Activated naive CD4-positive, alpha-beta T cell treated with anti-CD3 and anti-CD28 coated beads, Interleukin-2, amount 10 ng/mL, durations not matched to agents 7 days and 5 days (primary cell): ENCODE results near the gene MYH10.

ENCODE experiments used
- CTCF ChIA-PET: fragments of 350-600 bp; sonication (Branson Sonifier 250); formaldehyde crosslinking; loops from one replicate; lab custom pipeline; 2021; ENCODE audit warnings: antibody characterized with exemption; lab: Charles Lee
- DNase-seq: peaks from one replicate; pipeline ENCODE4 v3.0.0-alpha.2; 2020
- H3K27ac Mint-ChIP-seq: one replicate; pipeline ENCODE4 v1.8.0; 2021; ENCODE audit warnings: mild to moderate bottlenecking, moderate library complexity, mixed read lengths
- H3K27me3 Mint-ChIP-seq: one replicate; pipeline ENCODE4 v1.8.0; 2021; ENCODE audit warnings: mild to moderate bottlenecking, mixed read lengths
- H3K36me3 Mint-ChIP-seq: one replicate; pipeline ENCODE4 v1.8.0; 2021; ENCODE audit warnings: mixed read lengths
- H3K4me1 Mint-ChIP-seq: one replicate; pipeline ENCODE4 v1.8.0; 2021; ENCODE audit warnings: mixed read lengths
- H3K4me3 Mint-ChIP-seq: one replicate; pipeline ENCODE4 v1.8.0; 2021; ENCODE audit warnings: mild to moderate bottlenecking, moderate library complexity, mixed read lengths
- H3K9me3 Mint-ChIP-seq: one replicate; pipeline ENCODE4 v1.8.0; 2021; ENCODE audit warnings: mixed read lengths

MYH10 gene

GRCh38 chr17:8534498-8535188 is 95.9 kb downstream of the MYH10 start:
- Mint-ChIP-seq H3K36me3 (no peaks in the 10 kb centered on the region), H3K27me3 (no peaks in the 10 kb centered on the region), H3K4me1 (no peaks in the 10 kb centered on the region), H3K27ac (no peak overlapping the region), H3K4me3 (no peak overlapping the region), H3K9me3 (no peaks in the 10 kb centered on the region)
- no peak for DNase-seq
- CTCF ChIA-PET: no interaction called here

DNA sequence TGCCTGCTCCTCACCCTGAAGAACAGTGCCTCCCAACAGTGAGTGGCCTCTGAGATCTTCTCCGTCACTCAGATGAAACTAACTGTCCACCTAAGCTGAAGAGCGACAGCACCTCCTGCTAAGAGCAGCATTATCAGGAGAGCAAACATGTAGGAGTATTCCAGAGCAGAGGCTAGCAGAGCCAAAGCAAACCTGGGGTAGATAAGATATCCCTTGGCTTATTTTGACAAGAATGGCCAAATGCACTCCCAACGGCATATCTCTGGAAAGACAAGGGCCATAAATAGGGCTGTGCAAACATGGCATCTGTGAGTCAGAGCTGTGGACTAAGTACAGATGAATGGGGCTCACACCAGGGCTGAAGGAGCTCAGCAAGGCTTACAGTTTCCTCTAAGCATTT is 98.5 kb downstream of the MYH10 start:
- CTCF ChIA-PET: no interaction called here
- no peak for DNase-seq

GRCh38 chr17:8522577-8522976 is 107.9 kb downstream of the MYH10 start:
- Mint-ChIP-seq H3K4me3 (no peak overlapping the region), H3K36me3 (no peaks in the 10 kb centered on the region), H3K9me3 (no peaks in the 10 kb centered on the region), H3K27ac (no peak overlapping the region), H3K27me3 (no peaks in the 10 kb centered on the region), H3K4me1 (no peaks in the 10 kb centered on the region)
- CTCF ChIA-PET: no interaction called here
- no peak for DNase-seq

More for the DNA sequence above, 98.5 kb downstream of the MYH10 start:
- Mint-ChIP-seq H3K27ac (no peak overlapping the region), H3K9me3 (no peaks in the 10 kb centered on the region), H3K4me1 (no peaks in the 10 kb centered on the region), H3K27me3 (no peaks in the 10 kb centered on the region), H3K4me3 (no peak overlapping the region), H3K36me3 (no peaks in the 10 kb centered on the region)

DNA sequence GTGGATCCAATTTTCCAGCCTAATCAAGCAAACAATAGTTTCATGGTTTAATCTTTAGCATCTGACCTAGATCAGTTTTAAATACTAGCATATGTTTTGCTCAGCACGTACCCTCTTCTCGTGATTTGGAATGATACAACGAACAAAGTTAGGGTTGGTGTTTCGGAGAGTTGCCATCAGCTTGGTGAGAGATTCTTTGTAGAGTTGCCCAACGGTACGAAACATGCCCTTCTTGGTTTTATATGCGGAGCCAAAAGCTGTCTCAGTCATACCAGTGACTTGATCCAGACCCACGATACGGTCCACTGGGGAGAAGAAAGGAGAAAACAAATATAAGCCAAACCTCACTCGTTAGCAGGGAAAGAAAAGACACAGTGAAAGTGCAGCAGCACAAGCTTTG is 109.5 kb downstream of the MYH10 start:
- no peak for DNase-seq
- no peak overlapping the region for H3K27ac Mint-ChIP-seq
- H3K4me3 Mint-ChIP-seq: no peak overlapping the region
- no peaks in the 10 kb centered on the region for H3K4me1 Mint-ChIP-seq
- H3K27me3 Mint-ChIP-seq: no peaks in the 10 kb centered on the region
- CTCF ChIA-PET: no interaction called here
- no peaks in the 10 kb centered on the region for H3K36me3 Mint-ChIP-seq
- H3K9me3 Mint-ChIP-seq: no peaks in the 10 kb centered on the region

- no peak for DNase-seq
- Mint-ChIP-seq H3K36me3 (no peaks in the 10 kb centered on the region), H3K4me1 (no peaks in the 10 kb centered on the region), H3K9me3 (no peaks in the 10 kb centered on the region), H3K27ac (no peak overlapping the region), H3K4me3 (no peak overlapping the region), H3K27me3 (no peaks in the 10 kb centered on the region)
- CTCF ChIA-PET: interaction anchor here (0.7 kb wide), 1 partner anchor 1345 kb away, joined by 3 read pairs; no protein-coding TSS in a partner anchor
Measured at GRCh38 chr17:8518850-8519249, 111.7 kb downstream of the MYH10 start.

GRCh38 chr17:8518326-8518725 is 112.2 kb downstream of the MYH10 start:
- CTCF ChIA-PET: no interaction called here
- H3K4me1 Mint-ChIP-seq: no peaks in the 10 kb centered on the region
- no peaks in the 10 kb centered on the region for H3K9me3 Mint-ChIP-seq
- no peak overlapping the region for H3K27ac Mint-ChIP-seq
- H3K4me3 Mint-ChIP-seq: no peak overlapping the region
- no peaks in the 10 kb centered on the region for H3K36me3 Mint-ChIP-seq
- DNase-seq: no peak
- H3K27me3 Mint-ChIP-seq: no peaks in the 10 kb centered on the region

DNA sequence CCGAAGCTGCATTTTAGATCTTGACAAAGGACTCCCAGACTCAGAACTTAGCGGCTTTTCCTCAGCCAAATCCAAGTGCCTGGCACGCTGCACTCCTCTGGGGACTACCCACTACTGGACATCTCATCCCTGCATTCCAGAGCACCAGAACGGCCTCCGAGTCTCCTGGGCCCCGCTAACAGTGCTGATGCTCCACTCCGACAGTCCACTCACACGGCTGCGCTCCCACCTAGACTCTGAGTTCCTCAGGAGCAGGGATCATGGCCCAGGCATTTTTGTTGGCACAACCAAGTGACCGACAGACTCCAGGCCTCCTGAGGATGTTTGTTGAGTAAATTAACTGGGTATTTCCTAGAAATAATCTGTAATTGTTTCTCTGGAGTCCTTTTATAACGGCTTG is 115.7 kb downstream of the MYH10 start:
- Mint-ChIP-seq H3K27ac (no peak overlapping the region), H3K9me3 (no peaks in the 10 kb centered on the region), H3K36me3 (no peaks in the 10 kb centered on the region), H3K4me3 (no peak overlapping the region), H3K27me3 (no peaks in the 10 kb centered on the region), H3K4me1 (no peaks in the 10 kb centered on the region)
- no peak for DNase-seq
- CTCF ChIA-PET: no interaction called here

- Mint-ChIP-seq H3K36me3 (no peaks in the 10 kb centered on the region), H3K4me3 (no peak overlapping the region), H3K9me3 (no peaks in the 10 kb centered on the region), H3K4me1 (no peaks in the 10 kb centered on the region), H3K27me3 (no peaks in the 10 kb centered on the region), H3K27ac (no peak overlapping the region)
- no peak for DNase-seq
- CTCF ChIA-PET: interaction anchor here (0.6 kb wide), 1 partner anchor 491 kb away, joined by 3 read pairs; no protein-coding TSS in a partner anchor
Measured at GRCh38 chr17:8506145-8506544, 124.4 kb downstream of the MYH10 start.

- no peak overlapping the region for H3K27ac Mint-ChIP-seq
- H3K4me1 Mint-ChIP-seq: no peaks in the 10 kb centered on the region
- H3K9me3 Mint-ChIP-seq: no peaks in the 10 kb centered on the region
- CTCF ChIA-PET: no interaction called here
- H3K36me3 Mint-ChIP-seq: no peaks in the 10 kb centered on the region
- DNase-seq: no peak
- H3K4me3 Mint-ChIP-seq: no peak overlapping the region
- no peaks in the 10 kb centered on the region for H3K27me3 Mint-ChIP-seq
Measured at GRCh38 chr17:8504460-8505207, 125.9 kb downstream of the MYH10 start.

GRCh38 chr17:8503807-8504206 is 126.7 kb downstream of the MYH10 start:
- no peaks in the 10 kb centered on the region for H3K4me1 Mint-ChIP-seq
- H3K27ac Mint-ChIP-seq: no peak overlapping the region
- H3K9me3 Mint-ChIP-seq: no peaks in the 10 kb centered on the region
- no peaks in the 10 kb centered on the region for H3K36me3 Mint-ChIP-seq
- H3K27me3 Mint-ChIP-seq: no peaks in the 10 kb centered on the region
- CTCF ChIA-PET: no interaction called here
- DNase-seq: no peak
- H3K4me3 Mint-ChIP-seq: no peak overlapping the region

DNA sequence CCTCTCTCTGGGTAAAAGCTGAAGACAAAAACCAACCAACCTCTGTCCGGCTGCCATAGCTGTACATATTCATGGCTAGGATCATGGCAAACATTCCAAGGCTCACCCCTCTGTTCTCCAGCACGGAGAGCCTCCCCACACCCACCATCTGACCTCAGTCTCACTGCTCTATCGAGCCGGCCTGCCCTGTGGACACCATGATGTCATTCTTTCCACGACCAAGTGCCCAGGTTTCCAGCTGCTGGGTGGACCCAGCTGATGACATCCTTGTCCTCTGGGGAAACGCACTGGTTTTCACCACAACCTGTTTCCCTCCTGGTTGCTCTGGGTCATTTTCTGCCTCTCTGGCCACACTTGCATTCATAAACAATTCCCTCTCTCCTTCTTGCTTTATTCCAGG is 127.2 kb downstream of the MYH10 start:
- Mint-ChIP-seq H3K4me1 (no peaks in the 10 kb centered on the region), H3K9me3 (no peaks in the 10 kb centered on the region), H3K36me3 (no peaks in the 10 kb centered on the region), H3K27me3 (no peaks in the 10 kb centered on the region), H3K27ac (no peak overlapping the region), H3K4me3 (no peak overlapping the region)
- CTCF ChIA-PET: no interaction called here
- no peak for DNase-seq

GRCh38 chr17:8502126-8502525 is 128.4 kb downstream of the MYH10 start:
- Mint-ChIP-seq H3K27ac (no peak overlapping the region), H3K27me3 (no peaks in the 10 kb centered on the region), H3K4me3 (no peak overlapping the region), H3K4me1 (no peaks in the 10 kb centered on the region), H3K9me3 (no peaks in the 10 kb centered on the region), H3K36me3 (no peaks in the 10 kb centered on the region)
- no peak for DNase-seq
- CTCF ChIA-PET: no interaction called here

DNA sequence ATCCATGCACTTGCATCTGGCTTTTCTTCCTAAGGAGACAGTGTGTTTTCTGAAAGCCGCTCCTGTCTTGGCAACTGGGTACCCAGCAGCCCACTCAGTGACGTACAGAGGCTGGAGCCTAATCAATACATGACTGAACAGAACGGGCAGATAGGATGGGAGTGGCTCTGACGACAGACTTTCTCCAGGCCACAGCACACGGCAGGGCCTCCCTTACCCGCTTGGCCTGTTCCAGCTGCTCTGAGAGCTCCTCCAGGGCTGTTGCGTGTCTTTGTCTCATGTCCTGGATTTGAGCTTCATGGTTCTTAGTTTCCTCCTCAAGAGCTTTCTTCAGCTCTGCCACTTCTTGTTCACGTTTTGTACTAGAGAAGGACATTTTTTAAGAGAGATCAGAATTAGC is 129.9 kb downstream of the MYH10 start:
- Mint-ChIP-seq H3K27me3 (no peaks in the 10 kb centered on the region), H3K27ac (no peak overlapping the region), H3K4me3 (no peak overlapping the region), H3K36me3 (no peaks in the 10 kb centered on the region), H3K4me1 (no peaks in the 10 kb centered on the region), H3K9me3 (no peaks in the 10 kb centered on the region)
- CTCF ChIA-PET: no interaction called here
- no peak for DNase-seq

GRCh38 chr17:8499614-8500013 is 130.9 kb downstream of the MYH10 start:
- CTCF ChIA-PET: no interaction called here
- H3K27me3 Mint-ChIP-seq: no peaks in the 10 kb centered on the region
- H3K4me1 Mint-ChIP-seq: no peaks in the 10 kb centered on the region
- no peak for DNase-seq
- no peak overlapping the region for H3K4me3 Mint-ChIP-seq
- H3K27ac Mint-ChIP-seq: no peak overlapping the region
- no peaks in the 10 kb centered on the region for H3K9me3 Mint-ChIP-seq
- H3K36me3 Mint-ChIP-seq: peaks cover 2% of the 10 kb centered on the region

DNA sequence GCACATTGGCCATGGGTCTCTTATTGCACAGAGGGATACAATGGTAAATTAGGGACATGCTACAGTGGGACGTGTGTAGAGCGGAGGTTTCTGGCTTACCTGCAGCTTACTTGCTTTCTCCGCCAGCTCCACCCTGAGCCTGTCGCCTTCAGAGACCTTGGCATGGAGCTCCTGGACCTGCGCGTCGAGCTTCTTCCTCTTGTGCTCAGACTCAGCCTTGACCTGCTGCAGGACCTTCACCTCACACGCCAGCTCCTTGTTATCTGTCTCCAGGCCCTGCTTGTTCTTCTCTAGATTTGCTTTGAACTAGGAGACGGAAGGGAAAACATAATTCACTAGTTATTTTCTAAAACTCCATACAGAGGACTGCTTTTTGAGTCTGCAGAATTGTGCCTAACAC is 131.4 kb downstream of the MYH10 start:
- H3K27ac Mint-ChIP-seq: no peak overlapping the region
- no peak for DNase-seq
- H3K4me1 Mint-ChIP-seq: no peaks in the 10 kb centered on the region
- CTCF ChIA-PET: no interaction called here
- H3K36me3 Mint-ChIP-seq: peaks cover 4% of the 10 kb centered on the region
- H3K4me3 Mint-ChIP-seq: no peak overlapping the region
- no peaks in the 10 kb centered on the region for H3K9me3 Mint-ChIP-seq
- no peaks in the 10 kb centered on the region for H3K27me3 Mint-ChIP-seq
